LNCAP (cell line): ENCODE data around the gene L1CAM.

Experiments used
- TF ChIP-seq, protein P1 (sequence below): fragments of 450-650 bp; IDR thresholded peaks from 2 replicates; pipeline ENCODE4 v1.5.1; 2017; ENCODE audit warnings: mild to moderate bottlenecking

Gene L1CAM

DNA sequence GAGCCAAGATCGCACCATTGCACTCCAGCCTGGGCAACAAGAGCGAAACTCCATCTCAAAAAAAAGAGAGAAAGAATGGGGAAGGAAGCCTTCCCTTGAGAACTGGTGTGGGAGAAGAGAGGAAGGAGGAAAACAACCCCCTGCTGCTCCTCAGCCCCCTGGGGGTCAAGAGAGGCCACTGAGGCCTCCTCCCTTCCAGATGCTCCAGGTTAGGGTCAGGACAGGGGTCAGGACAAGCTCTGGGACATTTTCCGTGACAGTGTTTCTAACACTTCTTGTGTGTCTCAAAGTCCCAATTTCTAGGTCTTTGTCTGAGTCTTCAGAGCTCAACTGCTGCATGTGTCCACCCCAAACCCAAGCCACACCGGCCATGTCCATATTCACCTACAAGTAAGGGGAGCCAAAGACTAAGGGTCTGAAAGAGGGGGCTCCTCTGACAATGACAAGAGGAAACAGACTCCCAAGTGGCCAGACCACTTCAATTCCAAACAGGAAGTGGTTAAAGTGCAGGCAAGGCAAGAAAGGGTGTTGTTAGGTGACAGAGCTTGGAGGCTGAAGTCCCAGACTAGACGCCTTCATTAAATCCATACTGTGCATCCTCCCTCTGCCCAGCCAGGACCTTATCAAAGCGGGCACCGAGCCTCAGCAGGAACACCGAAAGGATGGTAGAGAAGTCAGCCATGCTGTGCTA is 8.3 kb downstream of the L1CAM start:
- TF ChIP-seq, protein P1, sequence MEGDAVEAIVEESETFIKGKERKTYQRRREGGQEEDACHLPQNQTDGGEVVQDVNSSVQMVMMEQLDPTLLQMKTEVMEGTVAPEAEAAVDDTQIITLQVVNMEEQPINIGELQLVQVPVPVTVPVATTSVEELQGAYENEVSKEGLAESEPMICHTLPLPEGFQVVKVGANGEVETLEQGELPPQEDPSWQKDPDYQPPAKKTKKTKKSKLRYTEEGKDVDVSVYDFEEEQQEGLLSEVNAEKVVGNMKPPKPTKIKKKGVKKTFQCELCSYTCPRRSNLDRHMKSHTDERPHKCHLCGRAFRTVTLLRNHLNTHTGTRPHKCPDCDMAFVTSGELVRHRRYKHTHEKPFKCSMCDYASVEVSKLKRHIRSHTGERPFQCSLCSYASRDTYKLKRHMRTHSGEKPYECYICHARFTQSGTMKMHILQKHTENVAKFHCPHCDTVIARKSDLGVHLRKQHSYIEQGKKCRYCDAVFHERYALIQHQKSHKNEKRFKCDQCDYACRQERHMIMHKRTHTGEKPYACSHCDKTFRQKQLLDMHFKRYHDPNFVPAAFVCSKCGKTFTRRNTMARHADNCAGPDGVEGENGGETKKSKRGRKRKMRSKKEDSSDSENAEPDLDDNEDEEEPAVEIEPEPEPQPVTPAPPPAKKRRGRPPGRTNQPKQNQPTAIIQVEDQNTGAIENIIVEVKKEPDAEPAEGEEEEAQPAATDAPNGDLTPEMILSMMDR = no peak

DNA sequence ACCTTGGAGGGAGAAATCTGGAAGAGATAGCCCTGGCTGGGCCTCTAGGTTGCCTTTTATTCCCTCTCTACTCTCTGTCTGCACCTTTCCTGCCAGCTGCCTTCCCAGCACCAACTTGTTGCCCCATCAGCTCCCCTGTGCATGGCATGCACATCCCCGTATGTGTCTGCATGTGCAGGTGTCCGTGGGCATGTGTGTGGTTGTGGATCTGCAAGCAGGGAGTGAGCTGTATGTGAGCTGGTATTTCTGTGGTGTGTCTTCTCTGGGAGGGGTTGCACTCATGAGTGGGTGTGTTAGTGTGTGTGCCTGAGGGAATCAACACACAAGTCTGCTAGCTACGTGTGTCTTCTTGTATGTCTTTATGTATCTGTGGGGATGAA is 9.9 kb downstream of the L1CAM start:
- TF ChIP-seq, protein P1 = no peak

DNA sequence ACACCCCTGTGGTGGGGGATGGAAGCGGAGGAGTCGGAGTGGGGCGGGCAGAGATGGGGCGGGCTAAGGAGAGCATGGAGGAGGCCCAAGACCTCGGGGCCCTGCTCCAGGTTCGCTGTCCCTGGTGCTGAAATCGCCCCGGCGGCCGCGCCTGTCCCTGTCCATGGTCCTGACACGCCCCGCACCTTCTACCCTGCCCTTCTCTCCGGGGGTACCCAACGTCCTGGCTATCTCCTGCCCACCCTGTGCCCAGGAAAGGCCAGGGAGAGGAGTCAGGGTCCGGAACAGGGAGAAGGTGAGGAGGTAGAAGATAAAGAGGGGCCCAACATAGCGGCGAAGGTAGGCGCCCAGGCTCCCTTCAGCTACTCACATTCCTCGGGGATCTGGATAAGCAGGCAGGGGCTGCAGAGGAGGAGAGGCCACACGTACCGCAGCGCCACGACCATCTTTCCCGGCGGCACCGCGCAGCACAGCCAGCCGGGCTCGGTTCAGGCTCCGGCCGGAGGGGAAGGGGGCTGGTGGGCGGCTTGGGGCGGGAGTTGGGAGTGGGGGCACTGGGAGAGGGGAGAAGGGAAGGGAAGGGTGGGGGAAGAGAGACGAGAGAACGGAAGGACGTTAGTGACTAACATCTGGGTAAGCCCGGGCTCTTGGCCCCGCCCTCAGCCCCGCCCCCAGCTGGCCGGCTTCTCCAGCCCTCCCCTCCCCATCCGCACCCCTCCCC is 10.4 kb downstream of the L1CAM start:
- TF ChIP-seq, protein P1 = no peak

DNA sequence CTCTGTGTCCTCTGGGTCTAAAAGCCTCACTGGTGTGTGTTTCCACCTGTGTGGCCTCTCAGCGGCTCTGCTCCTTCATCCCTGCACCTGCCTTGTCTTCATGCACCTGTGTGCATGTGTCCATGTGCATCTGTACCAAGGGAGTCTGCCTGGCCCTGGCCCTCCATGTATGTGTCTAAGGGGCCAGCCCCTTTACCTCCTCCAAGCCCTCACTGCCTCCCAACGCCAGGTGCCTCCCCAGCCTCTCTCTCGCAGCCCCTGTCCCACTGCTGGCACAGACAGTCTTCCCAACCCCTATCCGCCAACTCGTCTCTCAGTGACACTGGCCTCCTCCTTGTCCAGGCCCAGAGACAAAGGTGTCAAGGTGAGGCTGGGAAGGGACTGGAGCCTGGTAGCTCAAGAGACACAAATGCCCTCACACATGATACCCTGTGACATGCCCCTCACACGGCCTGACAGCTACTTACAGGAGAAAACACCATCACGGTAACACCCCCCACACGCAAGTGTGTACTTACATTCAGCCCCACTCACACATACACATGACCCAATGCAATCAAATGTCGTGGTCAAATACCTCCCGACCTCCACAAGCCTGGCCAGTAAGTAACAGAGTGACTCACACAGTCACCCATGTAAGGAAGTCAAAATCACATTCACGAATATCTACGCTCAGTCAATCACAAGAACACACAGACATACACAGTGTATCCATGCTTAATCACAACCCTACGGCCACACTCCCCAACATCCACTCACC is 11.4 kb downstream of the L1CAM start:
- TF ChIP-seq, protein P1 = no peak

DNA sequence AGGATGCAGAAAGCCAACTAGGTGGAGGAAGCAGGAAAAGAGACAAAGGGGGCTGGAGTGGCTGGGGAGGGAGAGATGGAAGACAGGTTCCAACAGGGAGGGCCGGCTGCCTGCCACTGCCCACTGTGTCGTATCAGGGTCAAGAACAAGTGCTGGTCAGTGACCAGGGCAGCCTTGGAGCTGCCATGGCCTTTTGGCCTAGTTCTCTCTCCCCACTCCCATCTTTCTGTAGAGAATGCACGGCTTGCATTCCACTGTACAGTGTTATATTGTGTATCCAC is 11.9 kb downstream of the L1CAM start:
- TF ChIP-seq, protein P1 = no peak

DNA sequence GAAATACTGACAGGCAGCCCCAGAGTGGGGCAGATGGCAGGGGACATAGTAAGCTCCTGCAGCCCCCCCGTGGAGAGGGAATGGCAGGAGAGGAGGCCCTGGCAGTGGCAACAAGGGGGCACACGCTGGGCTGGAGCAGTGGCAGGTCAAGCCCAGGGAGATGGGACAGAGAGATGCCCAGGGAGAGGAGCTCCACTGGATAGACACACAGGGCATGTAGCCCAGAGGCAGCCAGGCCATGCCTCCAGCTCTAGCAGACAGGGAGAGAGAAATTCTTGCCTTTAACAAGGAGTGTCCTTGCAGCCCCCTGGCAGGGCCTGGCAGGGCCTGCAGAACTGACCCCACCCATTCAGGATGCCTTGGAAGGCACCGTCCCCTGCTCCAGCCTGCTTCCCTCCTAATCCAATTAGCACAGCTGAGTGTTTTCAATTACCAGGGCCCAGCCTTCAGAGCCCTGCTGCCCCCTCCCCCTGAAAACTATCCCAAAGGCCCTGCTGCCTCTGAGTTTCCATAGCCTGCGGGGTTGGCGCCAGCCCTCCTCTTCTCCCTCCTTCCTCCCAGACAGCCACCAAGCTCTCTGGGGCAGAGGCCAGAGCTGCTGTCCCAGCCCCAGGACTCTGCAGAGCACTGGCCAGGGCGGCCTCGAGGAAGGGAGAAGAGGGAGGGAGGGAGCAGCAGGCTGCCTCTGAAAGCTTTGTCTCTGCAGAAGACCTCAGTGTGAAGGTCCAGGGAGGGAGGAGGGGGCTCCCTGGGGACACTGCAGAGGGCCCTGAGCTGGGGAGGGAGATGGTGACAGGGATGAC is 12.5 kb downstream of the L1CAM start:
- TF ChIP-seq, protein P1 = no peak
